EH (cell line): Measurements from ENCODE around the gene RNU5B-1.
"Not testable (repeated sequence)": the region's sequence is repeated elsewhere in the genome, so short reads cannot be mapped to it uniquely, and the experiment has no call there.

Experiments used
- DNase-seq: peaks from one replicate; pipeline ENCODE4 v3.0.0-alpha.2; 2015; ENCODE audit warnings: low read depth

RNU5B-1 gene

DNA sequence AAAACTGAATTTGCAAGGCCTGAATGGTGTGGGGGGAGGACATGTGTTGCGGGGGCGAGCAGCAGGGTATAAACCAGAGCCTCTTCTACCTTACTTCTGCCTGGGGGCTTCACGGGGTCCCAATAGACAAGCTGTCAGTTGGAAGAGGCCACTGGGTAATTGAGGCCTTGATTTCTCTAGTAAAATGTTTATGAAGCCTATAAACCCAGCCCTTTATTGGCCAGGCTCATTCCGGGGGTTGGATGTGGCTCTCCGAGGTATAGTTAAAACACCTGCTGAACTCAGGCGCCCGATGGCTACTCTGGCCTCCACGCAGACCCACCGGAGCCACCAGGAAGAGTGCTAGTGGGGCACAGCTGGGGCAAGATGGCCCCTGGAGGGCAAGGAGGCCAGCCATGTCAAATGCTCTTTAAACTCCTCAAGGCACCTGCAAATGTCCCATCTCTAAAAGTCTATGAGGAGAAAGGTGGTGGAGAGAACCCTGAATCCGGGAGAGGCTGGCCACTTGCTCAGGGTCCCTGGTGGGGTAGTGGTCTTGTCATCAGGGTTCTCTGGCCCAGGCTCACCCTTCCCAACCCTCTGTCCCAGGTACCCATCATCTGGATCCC, 39.0 kb downstream of the RNU5B-1 start:
- DNase-seq: no peak

DNA sequence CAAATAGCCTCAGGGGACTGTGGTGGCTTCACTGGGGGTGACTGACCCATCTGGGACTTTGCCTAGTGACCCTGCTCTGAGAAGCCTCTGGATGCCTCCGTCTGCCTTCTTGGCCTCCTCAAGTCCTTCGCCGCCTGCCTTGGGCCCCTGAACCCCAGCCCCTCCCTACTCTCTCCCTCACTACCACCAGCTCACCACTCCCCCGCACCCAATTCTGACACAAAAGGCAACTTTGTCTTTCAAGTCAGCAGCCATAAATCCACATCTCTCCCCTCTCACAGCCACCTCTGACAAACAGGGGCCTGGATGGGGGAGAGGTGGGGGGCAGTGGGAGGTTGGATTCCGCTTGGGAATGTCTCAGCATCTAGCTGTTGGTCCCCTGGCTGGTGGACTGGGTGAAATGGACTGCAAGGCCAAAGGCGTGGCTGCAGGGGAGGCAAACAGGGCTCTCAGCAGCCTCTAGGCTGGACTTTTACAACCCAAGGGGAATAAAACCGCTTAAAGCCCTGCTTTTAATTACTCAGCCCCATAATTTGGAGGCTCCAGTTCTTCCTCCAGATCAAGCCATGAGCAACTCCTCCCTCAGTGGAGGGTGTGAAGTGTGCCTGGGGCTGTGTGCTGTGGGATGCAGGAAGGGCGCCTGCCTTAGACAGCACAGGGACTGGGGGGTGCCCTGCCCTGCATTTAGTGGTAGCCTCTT, 39.9 kb downstream of the RNU5B-1 start:
- no peak for DNase-seq

DNA sequence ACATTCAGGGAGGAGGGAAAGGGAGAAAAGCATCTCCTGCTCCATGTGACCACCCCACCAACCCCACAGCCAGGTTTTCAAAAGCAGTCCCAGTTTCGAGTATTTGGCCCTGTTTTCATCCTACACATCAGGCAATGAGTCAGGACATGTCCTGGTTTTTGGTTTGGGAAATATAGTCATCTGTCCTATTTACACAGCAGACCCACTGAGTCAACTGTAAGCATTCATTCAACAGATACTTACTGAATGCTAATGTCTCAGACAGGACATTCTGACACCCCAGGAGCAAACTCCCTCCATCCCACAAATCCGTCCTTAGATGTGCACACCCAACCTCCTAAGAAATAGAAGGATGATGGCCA, 40.4 kb downstream of the RNU5B-1 start:
- DNase-seq: no peak

DNA sequence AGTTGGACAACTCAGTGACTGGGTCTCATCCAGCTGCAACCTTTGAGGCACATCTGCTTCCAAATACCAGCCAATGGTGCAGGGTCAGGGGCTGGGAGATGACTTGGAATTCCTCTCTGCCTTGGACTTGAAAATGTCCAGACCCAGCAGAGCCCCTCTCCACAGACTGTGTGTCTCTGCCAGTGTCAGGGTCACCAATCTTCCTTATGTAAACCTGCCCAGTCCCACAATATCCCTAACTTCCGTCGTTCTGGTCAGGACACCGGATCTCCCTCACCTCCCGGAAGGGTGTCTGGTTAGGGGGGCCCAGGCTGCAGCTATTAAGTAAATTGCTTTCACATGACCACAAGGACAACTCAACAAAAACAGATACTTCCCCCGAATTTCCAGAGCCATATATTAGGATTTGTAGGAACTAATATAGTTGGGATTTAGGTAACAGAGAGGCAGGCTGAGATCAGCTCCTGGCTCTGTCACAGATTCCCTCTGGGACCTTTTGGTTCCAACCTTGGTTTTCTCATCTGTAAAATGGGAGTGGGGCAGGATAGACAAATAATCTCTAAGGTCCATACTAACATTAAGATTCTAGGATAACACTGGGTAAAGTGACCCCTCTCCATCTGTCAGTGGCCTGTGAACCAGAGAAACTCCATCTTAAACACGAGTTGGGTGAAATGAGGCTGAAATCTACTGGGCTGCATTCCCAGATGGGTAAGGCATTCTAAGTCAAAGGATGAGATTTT, 42.5 kb downstream of the RNU5B-1 start:
- no peak for DNase-seq

DNA sequence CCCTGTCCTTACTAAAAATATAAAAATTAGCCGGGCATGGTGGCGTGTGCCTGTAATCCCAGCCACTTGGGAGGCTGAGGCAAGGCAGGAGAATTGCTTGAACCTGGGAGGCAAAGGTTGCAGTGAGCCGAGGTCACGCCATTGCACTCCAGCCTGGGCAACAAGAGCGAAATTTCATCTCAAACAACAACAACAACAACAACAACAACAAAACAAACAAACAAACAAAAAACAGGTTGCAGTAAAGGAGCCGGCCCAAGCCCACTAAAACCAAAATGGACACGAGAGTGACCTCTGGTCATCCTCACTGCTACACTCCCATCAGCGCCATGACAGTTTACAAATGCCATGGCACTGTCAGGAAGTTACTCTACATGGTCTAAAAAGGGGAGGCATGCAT, 43.3 kb downstream of the RNU5B-1 start:
- not testable (repeated sequence) for DNase-seq

DNA sequence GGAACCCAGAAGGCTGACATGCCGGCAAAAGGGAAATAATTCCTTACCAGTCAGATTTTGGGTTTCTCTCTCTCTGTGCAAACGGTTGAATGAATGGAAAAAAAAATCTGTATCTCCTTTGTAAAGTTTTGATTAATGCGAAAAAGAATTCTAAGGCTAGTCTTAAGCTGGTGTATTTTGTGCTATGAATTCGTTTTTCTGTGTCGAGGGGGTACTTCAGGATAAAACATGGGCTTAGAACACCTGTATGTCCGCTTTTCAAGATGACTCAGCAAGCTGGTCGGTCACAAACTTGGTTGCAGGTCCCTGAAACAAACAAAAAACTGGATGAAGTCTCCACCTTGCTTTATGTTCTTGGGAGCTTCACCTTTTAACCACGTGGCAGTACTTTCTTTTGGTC, 44.9 kb downstream of the RNU5B-1 start:
- no peak for DNase-seq

DNA sequence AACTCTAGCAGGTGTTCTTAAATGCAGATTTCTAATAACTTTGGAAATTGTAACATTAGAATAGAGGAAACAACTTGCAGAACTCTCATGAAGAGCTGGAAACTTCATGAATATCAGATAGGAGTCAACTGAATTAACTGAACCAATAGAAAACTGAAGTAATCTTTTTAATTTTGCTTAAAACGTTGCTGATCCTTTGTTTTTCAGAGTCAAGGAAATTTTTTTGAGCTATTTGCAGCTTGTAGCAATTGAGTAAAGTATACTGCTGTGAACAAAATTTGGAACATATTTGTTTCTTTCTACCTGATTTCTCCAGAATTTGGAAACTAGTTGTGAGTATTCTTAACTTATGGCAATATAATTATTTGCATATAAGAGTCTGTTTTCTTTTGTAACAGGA, 47.5 kb downstream of the RNU5B-1 start:
- not testable (repeated sequence) for DNase-seq
